Karpas-422 (cell line): Measurements from ENCODE around the gene KRABD2.

Experiments
- DNase-seq: peaks from one replicate; pipeline ENCODE4 v3.0.0-alpha.2; 2015
- H2AFZ ChIP-seq: fragments of 200-600 bp; sonication (generic); 2 replicates; pipeline ENCODE4 v1.6.1; 2014; ENCODE audit warnings: antibody characterized with exemption, low read length, mixed read lengths
- H3K27ac ChIP-seq: fragments of 200-600 bp; sonication (generic); 2 replicates; pipeline ENCODE4 v1.5.1; 2014; ENCODE audit warnings: mild to moderate bottlenecking, low read length, moderate library complexity
- H3K27me3 ChIP-seq: fragments of 200-600 bp; sonication (generic); 2 replicates; pipeline ENCODE4 v1.6.1; 2014; ENCODE audit warnings: low read length, mixed read lengths
- H3K36me3 ChIP-seq: fragments of 200-600 bp; sonication (generic); 2 replicates; pipeline ENCODE4 v1.6.1; 2014; ENCODE audit warnings: low read length, mixed read lengths; ENCODE audit not compliant: insufficient read depth
- H3K4me1 ChIP-seq: fragments of 200-600 bp; sonication (generic); 2 replicates; pipeline ENCODE4 v1.6.1; 2014; ENCODE audit warnings: mild to moderate bottlenecking, low read length, mixed read lengths
- H3K4me2 ChIP-seq: fragments of 200-600 bp; sonication (generic); 2 replicates; pipeline ENCODE4 v1.6.1; 2014; ENCODE audit warnings: low read length, low read depth, mild to moderate bottlenecking; ENCODE audit not compliant: poor library complexity, severe bottlenecking
- H3K4me3 ChIP-seq: fragments of 200-600 bp; sonication (generic); 2 replicates; pipeline ENCODE4 v1.5.1; 2014; ENCODE audit warnings: mild to moderate bottlenecking, antibody characterized with exemption, low read length, mixed read lengths
- H3K79me2 ChIP-seq: fragments of 200-600 bp; sonication (generic); 2 replicates; pipeline ENCODE4 v1.6.1; 2014; ENCODE audit warnings: mild to moderate bottlenecking, low read length, mixed read lengths
- H3K9ac ChIP-seq: fragments of 200-600 bp; sonication (generic); 2 replicates; pipeline ENCODE4 v1.6.0; 2014; ENCODE audit warnings: low read length
- H3K9me2 ChIP-seq: fragments of 200-600 bp; sonication (generic), shearing (Covaris generic); replicated peaks from 2 replicates; pipeline ENCODE4 v1.6.0; 2014; ENCODE audit warnings: mild to moderate bottlenecking, low read length, moderate library complexity; ENCODE audit not compliant: insufficient read depth
- H3K9me3 ChIP-seq: fragments of 300-700, 200-600 bp; sonication (generic); 2 replicates; pipeline ENCODE4 v1.6.1; 2014; ENCODE audit warnings: low read length, mixed read lengths
- H4K20me1 ChIP-seq: fragments of 200-600 bp; sonication (generic); 2 replicates; pipeline ENCODE4 v1.6.1; 2014; ENCODE audit warnings: mild to moderate bottlenecking, antibody characterized with exemption, low read length, low read depth; ENCODE audit not compliant: insufficient read depth

The KRABD2 gene

DNA sequence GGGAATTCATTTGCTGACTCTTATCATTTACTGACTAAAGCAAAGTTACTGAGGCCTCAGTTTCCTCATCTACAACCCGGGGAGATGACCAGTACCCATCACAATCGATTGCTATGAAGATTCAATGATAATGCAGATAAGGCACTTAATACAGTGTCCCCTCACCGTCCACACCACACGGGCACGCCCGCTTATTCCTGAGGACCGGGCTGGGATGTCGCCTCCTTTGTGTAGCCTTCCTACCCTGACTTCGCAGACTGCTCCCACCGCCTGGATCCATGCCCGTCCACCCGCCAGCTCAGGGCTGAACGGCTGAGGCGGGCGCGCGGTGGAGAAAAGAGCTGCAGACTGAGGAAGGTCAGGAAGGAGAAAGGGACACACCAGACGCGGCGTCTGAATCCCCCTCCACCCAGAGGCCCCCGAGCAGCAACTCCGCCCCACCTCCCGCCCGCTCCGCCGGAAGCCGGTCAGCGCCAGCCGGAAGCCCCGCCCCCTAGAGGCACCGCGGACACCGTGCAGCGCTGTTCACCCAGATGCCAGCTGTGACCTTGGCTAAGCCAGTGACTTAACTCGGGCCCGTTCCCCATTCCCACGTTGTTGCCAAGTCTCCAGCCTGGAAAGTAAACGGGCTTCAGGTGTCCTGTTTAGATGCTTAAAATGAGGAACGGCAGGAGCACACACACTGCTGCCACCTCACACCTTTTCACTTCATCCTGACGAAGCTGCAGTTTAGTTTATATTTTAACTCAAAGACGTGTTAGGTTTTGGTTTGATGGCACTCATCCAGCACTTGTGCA, at the start of gene KRABD2:
TSS of gene KRABD2 (minus strand) at position 434 of the 797 bp plus-strand sequence.
- Histone ChIP-seq H2AFZ (no peak within 1 kb of the TSS), H3K9me2 (no peaks in the 10 kb centered on the region), H3K4me1 (peaks cover 7% of the 10 kb centered on the region)

DNA sequence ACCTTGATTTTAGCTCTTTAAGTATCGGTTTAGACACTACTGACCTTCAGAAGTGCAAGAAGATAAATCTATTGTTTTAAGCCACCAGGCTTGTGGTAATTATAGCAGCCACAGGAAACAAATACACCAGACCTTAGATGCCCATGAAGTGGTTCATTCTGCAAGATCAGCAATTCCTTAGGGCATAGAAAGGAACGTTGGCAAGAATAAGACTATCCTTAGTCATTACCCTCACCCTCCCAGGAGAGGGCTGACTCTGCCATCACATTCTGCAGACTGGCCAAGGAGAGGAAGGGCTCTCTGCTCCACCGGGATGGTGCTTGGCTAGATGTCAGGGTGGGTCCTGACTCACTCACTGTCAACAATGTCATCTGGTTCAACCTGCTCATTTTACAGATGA, 45.1 kb upstream of the KRABD2 start:
- no peak overlapping the region for H3K9ac ChIP-seq
- no peak overlapping the region for H2AFZ ChIP-seq
- H3K36me3 ChIP-seq = no peaks in the 10 kb centered on the region
- no peaks in the 10 kb centered on the region for H3K27me3 ChIP-seq
- no peaks in the 10 kb centered on the region for H3K79me2 ChIP-seq
- DNase-seq = no peak
- no peaks in the 10 kb centered on the region for H3K4me1 ChIP-seq
- no peaks in the 10 kb centered on the region for H4K20me1 ChIP-seq
- no peak overlapping the region for H3K27ac ChIP-seq
- H3K9me3 ChIP-seq = no peaks in the 10 kb centered on the region
- H3K4me2 ChIP-seq = no peak overlapping the region
- no peak overlapping the region for H3K4me3 ChIP-seq
- H3K9me2 ChIP-seq = no peaks in the 10 kb centered on the region

More for the DNA sequence above, at the start of gene KRABD2:
- DNase-seq = peak; percentile 57
- H3K27ac ChIP-seq = no peak within 1 kb of the TSS
- H3K79me2 ChIP-seq = peaks cover 14% of the 10 kb centered on the region; the same call in 1 of the 2 replicates
- no peak within 1 kb of the TSS for H3K4me3 ChIP-seq
- peaks cover 32% of the 10 kb centered on the region for H4K20me1 ChIP-seq
- H3K36me3 ChIP-seq = peaks cover 46% of the 10 kb centered on the region
- no peaks in the 10 kb centered on the region for H3K9me3 ChIP-seq
- H3K4me2 ChIP-seq = no peak within 1 kb of the TSS
- H3K9ac ChIP-seq = no peak within 1 kb of the TSS
- no peaks in the 10 kb centered on the region for H3K27me3 ChIP-seq

DNA sequence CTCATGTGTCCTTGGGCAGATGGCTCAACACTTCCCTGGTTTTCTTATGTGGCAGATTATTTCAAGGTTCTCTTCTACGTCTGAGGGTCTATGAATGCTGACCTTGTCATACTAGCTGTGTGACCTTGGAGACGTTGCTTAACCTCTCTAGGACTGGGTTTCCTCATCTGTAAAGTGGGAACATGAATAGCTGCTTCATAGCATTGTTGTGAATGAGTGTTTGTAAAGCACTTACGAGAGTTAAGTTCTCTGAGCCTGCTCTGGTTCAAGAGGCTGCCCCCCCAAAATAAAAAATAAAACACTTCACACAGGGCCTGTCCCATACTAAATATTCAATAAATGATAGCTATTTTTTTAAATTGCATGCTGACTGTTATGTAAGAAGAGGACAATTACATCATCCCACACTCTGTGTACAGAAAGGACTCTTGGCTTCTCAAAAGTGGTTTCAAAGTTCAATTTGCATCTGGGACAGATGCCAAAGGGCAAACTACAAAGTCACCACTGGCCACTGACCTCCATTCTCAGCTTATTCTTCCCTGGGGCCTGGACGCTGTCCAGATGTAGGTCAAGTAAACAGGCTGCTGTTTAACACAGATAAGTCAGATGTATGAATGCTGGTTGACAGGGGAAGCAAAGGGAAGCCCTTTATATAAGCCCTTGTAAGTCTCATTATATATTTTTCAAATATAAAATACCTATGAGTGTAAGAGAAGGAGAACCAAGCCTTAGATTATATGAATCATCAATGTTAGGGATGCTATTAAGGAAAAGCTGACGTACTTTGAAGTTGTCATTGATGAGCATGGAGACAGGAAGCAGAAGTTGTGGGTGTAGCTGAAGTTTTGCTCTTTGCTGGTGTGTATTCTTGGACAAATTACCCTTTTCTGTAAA, 43.8 kb upstream of the KRABD2 start:
- no peak overlapping the region for H3K4me2 ChIP-seq
- no peak overlapping the region for H3K27ac ChIP-seq
- no peak for DNase-seq
- H3K4me3 ChIP-seq = no peak overlapping the region
- H3K9me3 ChIP-seq = no peaks in the 10 kb centered on the region
- no peak overlapping the region for H2AFZ ChIP-seq
- H4K20me1 ChIP-seq = no peaks in the 10 kb centered on the region
- no peak overlapping the region for H3K9ac ChIP-seq
- H3K36me3 ChIP-seq = no peaks in the 10 kb centered on the region
- no peaks in the 10 kb centered on the region for H3K9me2 ChIP-seq
- no peaks in the 10 kb centered on the region for H3K27me3 ChIP-seq
- no peaks in the 10 kb centered on the region for H3K79me2 ChIP-seq
- H3K4me1 ChIP-seq = no peaks in the 10 kb centered on the region

DNA sequence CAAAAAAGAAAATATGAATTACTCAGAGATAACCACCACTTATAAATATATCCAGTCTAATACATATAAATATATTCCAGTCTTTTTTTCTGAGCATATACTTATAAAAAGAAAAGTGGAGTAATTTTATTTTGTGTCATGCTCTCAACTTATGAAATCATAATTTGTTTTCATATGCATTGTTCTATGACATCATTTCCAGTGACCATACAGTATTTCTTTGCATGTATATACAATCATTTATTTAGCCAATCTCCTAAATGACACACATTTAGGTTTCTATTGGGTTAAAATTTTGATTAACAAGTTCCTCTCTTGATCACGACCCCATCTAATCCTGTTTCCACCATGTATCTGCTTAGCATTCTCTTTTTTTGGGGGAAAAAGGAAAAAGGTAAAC, 42.8 kb upstream of the KRABD2 start:
- Histone ChIP-seq H3K36me3 (no peaks in the 10 kb centered on the region), H4K20me1 (no peaks in the 10 kb centered on the region), H3K4me1 (no peaks in the 10 kb centered on the region), H3K4me2 (no peak overlapping the region), H3K27me3 (no peaks in the 10 kb centered on the region), H3K9me2 (no peaks in the 10 kb centered on the region), H3K27ac (no peak overlapping the region), H3K9me3 (no peaks in the 10 kb centered on the region), H3K9ac (no peak overlapping the region), H2AFZ (no peak overlapping the region), H3K4me3 (no peak overlapping the region), H3K79me2 (no peaks in the 10 kb centered on the region)
- no peak for DNase-seq

DNA sequence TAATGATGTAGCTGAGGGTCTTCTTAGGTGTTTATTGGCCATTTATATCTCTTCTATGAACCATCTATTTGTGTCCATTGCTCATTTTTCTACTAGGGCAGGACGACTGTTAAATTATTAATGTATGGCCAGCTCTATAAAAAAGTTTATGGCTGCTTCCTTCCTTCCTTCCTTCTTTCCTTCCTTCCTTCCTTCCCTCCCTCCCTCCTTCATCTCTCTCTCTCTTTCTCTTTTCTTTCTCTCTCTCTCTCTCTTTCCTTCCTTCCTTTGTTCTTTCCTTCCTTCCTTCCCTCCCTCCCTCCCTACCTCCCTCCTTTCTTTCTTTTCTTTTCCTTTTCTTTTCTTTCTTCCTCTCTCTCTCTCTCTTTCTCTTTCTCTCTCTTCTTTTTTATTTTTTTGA, 42.0 kb upstream of the KRABD2 start:
- no peaks in the 10 kb centered on the region for H3K4me1 ChIP-seq
- no peak overlapping the region for H3K4me3 ChIP-seq
- H3K9ac ChIP-seq = no peak overlapping the region
- no peak overlapping the region for H2AFZ ChIP-seq
- no peaks in the 10 kb centered on the region for H3K79me2 ChIP-seq
- no peaks in the 10 kb centered on the region for H4K20me1 ChIP-seq
- no peaks in the 10 kb centered on the region for H3K9me2 ChIP-seq
- no peaks in the 10 kb centered on the region for H3K9me3 ChIP-seq
- no peak overlapping the region for H3K27ac ChIP-seq
- no peaks in the 10 kb centered on the region for H3K36me3 ChIP-seq
- no peak overlapping the region for H3K4me2 ChIP-seq
- no peak for DNase-seq
- H3K27me3 ChIP-seq = no peaks in the 10 kb centered on the region

DNA sequence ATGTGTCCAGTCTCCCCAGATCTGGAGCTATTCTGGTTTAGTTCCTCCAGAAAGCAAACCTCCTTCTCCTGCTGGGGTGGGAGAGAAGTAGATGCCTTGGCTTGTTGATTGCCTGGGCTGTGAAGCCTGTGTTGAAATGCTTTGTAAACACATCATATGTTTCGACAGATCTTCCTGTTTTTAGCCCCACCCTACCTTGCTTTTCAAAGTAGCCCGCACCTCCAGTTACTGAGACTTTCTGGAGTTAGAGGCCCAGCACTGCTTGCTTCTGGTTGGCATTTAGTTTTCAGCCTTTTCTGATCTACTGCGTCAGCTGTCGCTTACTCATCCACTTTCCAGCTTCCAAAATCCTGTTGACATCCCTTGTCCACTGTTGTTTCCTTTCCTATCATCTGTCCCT, 41.3 kb upstream of the KRABD2 start:
- H3K9me2 ChIP-seq = no peaks in the 10 kb centered on the region
- H3K79me2 ChIP-seq = no peaks in the 10 kb centered on the region
- no peaks in the 10 kb centered on the region for H3K9me3 ChIP-seq
- H3K4me3 ChIP-seq = no peak overlapping the region
- H3K27ac ChIP-seq = no peak overlapping the region
- no peaks in the 10 kb centered on the region for H4K20me1 ChIP-seq
- no peaks in the 10 kb centered on the region for H3K27me3 ChIP-seq
- no peak overlapping the region for H2AFZ ChIP-seq
- no peak overlapping the region for H3K4me2 ChIP-seq
- H3K36me3 ChIP-seq = no peaks in the 10 kb centered on the region
- H3K4me1 ChIP-seq = no peaks in the 10 kb centered on the region
- H3K9ac ChIP-seq = no peak overlapping the region
- DNase-seq = no peak

DNA sequence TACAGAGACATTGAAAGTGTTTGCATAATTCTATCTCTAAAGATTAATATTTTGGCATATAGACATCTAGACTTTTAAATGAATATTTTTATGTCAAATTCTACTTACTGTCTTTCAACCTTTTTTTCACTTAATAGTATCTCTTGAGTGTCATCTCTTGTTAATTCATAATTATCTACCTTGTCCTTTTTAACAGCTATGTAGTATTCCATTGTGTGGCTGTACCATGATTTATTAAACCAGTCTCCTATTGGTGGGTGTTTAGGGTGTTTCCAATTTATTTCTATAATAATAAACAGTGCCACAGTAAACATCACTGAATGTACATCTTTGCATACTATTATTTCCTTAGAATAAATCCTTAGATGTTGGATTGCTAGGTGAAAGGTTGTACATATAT, 37.4 kb upstream of the KRABD2 start:
- Histone ChIP-seq H3K9me2 (no peaks in the 10 kb centered on the region), H2AFZ (no peak overlapping the region), H3K9ac (no peak overlapping the region), H3K79me2 (no peaks in the 10 kb centered on the region), H4K20me1 (no peaks in the 10 kb centered on the region), H3K4me3 (no peak overlapping the region), H3K36me3 (no peaks in the 10 kb centered on the region), H3K4me2 (no peak overlapping the region), H3K9me3 (no peaks in the 10 kb centered on the region), H3K4me1 (no peaks in the 10 kb centered on the region), H3K27ac (no peak overlapping the region), H3K27me3 (no peaks in the 10 kb centered on the region)
- no peak for DNase-seq

DNA sequence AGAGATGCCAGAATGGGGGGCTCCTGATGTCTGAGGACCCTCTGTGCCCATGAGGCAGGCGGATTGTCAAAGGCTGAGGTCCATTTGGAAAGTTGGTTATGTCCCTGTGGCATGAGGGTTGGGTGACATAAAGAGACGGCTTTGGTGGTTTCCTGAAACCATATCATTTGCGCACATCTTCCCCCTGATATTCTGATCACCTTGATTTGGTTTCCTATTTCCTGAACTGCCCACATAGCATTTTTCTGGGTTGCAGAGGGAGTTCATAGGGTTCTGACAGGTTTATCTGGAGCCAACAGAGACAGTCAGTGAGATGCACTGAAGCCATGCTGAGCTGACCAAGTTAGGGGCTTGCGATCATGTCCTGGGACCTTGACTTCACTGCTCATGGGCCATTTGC, 36.8 kb upstream of the KRABD2 start:
- H3K27me3 ChIP-seq = no peaks in the 10 kb centered on the region
- H3K79me2 ChIP-seq = no peaks in the 10 kb centered on the region
- no peak overlapping the region for H3K4me2 ChIP-seq
- no peak overlapping the region for H2AFZ ChIP-seq
- H3K4me3 ChIP-seq = no peak overlapping the region
- no peaks in the 10 kb centered on the region for H3K36me3 ChIP-seq
- no peaks in the 10 kb centered on the region for H3K4me1 ChIP-seq
- no peaks in the 10 kb centered on the region for H3K9me2 ChIP-seq
- no peak for DNase-seq
- no peaks in the 10 kb centered on the region for H4K20me1 ChIP-seq
- H3K9ac ChIP-seq = no peak overlapping the region
- no peak overlapping the region for H3K27ac ChIP-seq
- H3K9me3 ChIP-seq = no peaks in the 10 kb centered on the region
